Measurements from ENCODE around the gene ABCC3.
"Not testable (repeated sequence)": the region's sequence is repeated elsewhere in the genome, so short reads cannot be mapped to it uniquely, and the experiment has no call there.

The ABCC3 gene

DNA sequence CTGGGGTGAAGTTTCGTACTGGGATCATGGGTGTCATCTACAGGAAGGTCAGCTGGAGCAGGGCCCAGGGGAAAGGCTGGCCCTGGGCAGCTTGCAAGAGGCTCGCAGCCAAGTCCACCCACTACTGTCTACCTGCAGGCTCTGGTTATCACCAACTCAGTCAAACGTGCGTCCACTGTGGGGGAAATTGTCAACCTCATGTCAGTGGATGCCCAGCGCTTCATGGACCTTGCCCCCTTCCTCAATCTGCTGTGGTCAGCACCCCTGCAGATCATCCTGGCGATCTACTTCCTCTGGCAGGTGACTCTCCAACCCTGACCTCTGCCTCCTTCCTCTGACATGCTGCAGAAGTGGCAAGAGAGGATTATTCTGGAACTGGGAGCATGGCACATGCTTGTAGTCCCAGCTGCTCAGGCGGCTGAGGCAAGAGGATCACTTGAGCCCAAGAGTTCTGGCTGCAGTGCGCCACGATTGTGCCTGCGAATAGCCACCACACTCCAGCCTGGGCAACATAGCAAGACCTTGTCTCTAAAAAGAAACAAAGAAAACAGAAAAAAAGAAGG is 29.2 kb downstream of the ABCC3 start:
- DNase-seq (ENCODE audit: low read depth in 3 of 3, low spot score in 1 of 3), result no peak

DNA sequence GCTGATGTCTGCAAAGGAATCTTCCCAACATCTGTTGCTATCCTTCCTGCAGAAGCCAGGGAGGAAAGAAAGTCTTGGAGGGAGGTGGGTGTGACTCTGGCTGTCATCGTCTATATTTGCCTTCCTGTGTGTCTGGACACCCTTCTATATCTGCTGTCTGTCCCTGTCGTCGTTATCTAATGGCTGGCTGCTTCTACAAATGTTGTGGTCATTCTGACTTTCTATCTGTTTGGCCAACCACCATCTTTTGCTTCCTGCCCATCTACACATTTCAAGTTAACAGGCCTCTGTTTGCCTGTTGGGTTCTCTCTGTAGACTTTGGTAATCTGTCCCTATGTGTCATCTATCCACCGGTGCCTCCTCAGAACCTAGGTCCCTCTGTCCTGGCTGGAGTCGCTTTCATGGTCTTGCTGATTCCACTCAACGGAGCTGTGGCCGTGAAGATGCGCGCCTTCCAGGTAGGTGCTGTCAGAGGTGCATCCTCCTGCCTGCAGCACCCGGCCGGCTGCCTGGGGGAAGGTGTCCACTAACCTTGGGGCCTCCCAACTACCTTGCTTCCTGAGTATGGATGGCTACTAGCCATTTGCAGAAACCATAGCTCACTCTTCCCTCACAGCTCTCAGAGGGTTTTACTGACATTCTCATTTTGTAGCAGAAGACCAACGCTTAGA is 30.2 kb downstream of the ABCC3 start:
- no peak for DNase-seq (ENCODE audit: low read depth in 3 of 3, low spot score in 1 of 3)

DNA sequence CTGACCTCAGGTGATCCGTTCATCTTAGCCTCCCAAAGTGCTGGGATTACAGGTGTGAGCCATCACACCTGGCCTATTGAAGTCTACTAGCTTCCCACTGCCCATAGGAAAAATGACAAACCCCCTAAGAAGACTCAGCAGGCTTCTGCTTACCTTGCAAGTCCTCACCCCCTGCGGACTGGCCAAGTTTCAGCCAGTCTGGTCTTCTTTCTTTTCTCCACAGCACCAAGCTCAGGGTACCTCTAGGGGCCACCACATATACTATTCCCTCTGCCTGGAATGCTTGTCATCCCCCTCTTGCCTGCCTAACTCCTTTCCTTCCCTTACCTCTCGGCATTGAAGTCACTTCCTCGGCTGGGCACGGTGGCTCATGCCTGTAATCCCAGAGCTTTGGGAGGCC is 31.2 kb downstream of the ABCC3 start:
- no peak for DNase-seq (ENCODE audit: low read depth in 3 of 3, low spot score in 1 of 3)

DNA sequence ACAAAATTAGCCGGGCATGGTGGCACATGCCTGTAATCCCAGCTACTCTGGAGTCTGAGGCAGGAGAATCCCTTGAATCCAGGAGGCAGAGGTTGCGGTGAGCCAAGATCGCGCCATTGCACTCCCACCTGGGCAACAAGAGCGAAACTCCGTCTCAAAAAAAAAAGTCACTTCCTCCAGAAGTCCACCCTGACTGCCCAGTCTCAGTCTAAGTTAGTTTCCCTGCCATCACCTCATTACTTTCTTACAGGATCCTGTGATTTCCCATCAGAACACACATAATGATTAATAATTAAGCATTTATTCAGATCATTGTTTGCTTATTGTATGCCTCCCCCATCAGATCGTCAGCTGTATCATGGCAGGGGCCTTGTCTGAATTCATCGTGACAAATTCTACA is 31.6 kb downstream of the ABCC3 start:
- DNase-seq (ENCODE audit: low read depth in 3 of 3, low spot score in 1 of 3), result no peak

DNA sequence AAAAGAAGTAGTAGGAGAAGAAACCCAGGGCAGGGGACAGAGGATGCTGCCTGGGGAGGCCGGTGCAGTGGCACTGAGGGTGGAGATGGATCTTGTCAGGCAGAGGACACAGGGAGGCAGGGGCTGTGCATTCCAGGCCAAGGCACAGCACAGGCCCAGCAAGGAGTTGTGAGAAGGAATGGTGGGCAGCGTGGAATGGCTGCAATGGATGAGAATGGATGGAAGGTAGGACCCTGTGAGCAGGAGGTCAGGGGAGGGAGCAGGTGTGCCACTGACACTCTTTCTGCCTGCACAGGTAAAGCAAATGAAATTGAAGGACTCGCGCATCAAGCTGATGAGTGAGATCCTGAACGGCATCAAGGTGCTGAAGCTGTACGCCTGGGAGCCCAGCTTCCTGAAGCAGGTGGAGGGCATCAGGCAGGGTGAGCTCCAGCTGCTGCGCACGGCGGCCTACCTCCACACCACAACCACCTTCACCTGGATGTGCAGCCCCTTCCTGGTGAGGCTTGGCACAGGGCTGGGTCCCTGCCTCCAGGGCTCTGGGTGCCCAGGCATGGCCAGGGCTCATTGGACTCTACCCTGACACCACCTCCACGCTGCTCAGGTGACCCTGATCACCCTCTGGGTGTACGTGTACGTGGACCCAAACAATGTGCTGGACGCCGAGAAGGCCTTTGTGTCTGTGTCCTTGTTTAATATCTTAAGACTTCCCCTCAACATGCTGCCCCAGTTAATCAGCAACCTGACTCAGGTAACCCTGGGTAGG is 32.8 kb downstream of the ABCC3 start:
- DNase-seq (ENCODE audit: low read depth in 3 of 3, low spot score in 1 of 3), result no peak

DNA sequence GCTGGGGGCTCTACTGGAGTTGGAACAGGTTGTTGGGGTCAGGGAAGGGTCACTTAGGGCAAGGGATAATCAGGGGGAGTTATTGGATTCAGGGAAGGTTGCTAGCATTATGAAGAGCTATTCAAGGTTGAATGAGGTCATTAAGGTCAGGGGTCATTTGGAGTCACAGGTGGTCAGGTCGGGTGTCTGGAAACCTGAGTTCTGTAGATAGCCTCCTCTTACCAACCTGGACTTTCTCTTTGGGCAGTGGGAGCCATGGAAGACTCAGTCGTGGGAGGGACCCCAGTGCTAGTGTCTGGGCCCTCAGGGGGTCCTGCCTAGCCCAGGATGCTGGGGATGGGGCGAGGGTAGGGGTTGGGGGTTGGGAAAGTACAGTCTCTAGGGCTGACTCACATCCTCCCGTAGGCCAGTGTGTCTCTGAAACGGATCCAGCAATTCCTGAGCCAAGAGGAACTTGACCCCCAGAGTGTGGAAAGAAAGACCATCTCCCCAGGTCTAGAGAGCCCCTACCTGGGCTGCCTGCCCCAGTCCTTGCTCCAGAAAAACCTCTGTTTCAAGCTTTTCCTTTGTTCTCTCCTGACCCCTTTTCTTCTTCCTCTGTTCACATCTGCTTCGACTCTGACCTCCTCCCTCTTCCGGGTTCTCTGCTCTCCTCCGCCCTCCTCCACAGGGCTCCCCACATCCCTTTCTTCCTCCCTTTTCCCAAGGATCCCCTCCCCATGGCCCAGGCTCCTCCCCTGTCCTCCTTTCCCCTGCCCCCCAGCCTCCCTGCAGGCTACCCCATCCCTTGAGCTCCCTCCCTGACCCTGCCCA is 33.5 kb downstream of the ABCC3 start:
- DNase-seq (ENCODE audit: low read depth in 3 of 3, low spot score in 1 of 3), result no peak

DNA sequence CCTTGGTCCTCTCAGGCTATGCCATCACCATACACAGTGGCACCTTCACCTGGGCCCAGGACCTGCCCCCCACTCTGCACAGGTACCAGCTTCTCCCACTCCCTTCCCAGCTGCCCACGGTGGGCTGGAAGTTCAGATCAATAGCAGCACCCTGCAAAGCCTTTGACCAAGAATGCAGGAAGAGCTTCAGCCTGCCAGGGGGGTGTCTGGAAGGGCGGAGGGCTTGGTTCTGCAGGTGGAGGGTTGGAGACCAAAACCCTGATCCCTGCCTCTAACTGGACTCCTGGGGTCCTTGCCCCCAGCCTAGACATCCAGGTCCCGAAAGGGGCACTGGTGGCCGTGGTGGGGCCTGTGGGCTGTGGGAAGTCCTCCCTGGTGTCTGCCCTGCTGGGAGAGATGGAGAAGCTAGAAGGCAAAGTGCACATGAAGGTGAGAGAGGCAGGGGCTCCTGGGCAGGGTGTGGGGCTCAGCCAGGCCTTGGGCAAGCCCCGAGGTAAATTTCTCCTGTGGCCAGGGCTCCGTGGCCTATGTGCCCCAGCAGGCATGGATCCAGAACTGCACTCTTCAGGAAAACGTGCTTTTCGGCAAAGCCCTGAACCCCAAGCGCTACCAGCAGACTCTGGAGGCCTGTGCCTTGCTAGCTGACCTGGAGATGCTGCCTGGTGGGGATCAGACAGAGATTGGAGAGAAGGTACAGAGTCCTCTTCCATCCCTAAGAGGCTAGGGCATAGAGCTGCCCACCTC is 34.3 kb downstream of the ABCC3 start:
- no peak for DNase-seq (ENCODE audit: low read depth in 3 of 3, low spot score in 1 of 3)

DNA sequence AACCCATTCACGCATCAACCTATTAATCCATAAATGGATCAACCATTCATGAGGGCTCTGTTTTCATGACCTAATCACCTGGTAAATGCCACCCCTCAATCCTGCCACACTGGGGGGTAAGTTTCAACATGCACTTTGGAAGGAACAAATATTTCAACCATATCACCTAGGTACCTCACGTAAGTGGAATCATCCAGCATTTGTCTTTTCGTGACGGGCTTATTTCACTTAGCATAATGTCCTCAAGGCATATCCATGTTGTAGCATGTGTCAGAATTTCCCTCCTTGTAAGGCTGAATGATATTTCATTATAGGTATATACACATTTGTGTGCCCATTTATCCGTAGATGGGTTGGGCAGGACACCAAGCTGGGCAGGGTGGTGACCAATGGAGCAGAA is 37.4 kb downstream of the ABCC3 start:
- no peak for DNase-seq (ENCODE audit: low read depth in 3 of 3, low spot score in 1 of 3)

DNA sequence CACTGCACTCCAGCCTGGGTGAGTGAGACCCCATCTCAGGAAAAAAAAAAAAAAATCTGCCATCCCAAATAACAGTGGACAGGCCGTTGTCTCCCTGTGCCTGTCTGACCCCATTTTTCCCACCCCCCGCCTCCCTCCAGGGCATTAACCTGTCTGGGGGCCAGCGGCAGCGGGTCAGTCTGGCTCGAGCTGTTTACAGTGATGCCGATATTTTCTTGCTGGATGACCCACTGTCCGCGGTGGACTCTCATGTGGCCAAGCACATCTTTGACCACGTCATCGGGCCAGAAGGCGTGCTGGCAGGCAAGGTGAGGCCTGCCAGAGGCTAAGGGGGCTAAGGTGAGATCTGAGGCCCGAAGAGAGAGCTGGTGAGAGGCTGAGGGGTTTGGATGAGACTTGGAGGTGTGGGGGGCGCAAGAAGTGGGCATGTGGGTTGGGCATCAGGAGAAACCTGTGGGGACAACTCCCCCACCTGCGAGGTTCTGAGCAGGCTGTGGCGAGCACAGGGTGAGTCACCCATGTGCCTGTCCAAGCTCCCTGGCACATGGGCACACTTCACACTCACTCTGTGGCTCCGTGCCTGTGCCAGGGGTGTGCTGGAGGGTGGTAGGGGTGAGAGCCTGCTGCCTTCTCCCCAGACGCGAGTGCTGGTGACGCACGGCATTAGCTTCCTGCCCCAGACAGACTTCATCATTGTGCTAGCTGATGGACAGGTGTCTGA is 38.3 kb downstream of the ABCC3 start:
- DNase-seq (ENCODE audit: low read depth in 3 of 3, low spot score in 1 of 3), result no peak

DNA sequence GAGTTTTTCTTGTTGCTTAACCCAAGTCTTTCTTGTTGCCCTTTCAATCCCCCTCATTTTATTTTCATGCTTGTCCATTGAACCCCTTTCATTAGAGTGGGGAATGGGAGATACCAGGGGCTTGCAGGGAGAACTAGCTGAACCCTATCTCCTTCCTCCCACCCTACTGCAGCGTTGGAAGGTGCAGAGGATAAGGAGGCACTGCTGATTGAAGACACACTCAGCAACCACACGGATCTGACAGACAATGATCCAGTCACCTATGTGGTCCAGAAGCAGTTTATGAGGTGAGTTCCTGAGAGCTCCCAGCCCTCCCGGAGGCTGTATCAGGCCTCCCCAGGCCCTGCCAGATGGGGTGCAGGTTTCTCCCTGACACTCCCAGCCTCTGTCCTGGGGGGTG is 40.5 kb downstream of the ABCC3 start:
- no peak for DNase-seq (ENCODE audit: low read depth in 3 of 3, low spot score in 1 of 3)

DNA sequence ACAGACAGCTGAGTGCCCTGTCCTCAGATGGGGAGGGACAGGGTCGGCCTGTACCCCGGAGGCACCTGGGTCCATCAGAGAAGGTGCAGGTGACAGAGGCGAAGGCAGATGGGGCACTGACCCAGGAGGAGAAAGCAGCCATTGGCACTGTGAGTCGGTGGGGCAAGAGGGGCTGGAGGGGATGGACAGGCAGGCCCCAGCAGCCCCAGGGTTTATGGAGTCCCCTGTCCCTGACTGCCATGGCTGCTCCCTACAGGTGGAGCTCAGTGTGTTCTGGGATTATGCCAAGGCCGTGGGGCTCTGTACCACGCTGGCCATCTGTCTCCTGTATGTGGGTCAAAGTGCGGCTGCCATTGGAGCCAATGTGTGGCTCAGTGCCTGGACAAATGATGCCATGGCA is 40.9 kb downstream of the ABCC3 start:
- no peak for DNase-seq (ENCODE audit: low read depth in 3 of 3, low spot score in 1 of 3)

DNA sequence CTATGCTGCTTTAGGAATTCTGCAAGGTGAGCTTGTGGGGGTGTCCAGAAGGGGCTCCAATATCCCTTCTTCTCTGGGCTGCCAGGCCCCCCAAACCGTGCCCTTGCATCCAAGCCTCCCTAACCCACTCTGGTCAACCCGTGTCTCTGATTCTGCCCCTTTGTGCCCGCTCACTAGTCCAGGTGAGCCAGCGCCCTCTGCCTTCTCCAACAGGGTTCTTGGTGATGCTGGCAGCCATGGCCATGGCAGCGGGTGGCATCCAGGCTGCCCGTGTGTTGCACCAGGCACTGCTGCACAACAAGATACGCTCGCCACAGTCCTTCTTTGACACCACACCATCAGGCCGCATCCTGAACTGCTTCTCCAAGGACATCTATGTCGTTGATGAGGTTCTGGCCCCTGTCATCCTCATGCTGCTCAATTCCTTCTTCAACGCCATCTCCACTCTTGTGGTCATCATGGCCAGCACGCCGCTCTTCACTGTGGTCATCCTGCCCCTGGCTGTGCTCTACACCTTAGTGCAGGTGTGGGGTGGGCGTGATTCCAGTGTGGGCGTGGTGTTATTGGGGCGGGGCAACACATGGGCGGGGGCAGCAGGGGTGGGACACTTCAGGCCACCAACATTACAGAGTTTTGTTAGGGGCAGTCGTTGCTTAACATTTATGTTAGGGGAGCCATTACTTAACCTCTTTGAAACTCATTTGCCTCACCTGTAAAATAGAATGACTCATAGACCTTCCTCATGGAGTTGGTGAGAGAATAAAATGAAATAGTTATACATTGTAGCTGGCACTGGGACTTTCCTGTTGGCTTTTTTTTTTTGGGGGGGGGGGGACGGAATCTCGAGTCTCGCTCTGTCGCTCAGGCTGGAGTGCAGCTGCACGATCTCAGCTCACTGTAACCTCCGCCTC is 41.6 kb downstream of the ABCC3 start:
- DNase-seq (ENCODE audit: low read depth in 3 of 3, low spot score in 1 of 3), result no peak

DNA sequence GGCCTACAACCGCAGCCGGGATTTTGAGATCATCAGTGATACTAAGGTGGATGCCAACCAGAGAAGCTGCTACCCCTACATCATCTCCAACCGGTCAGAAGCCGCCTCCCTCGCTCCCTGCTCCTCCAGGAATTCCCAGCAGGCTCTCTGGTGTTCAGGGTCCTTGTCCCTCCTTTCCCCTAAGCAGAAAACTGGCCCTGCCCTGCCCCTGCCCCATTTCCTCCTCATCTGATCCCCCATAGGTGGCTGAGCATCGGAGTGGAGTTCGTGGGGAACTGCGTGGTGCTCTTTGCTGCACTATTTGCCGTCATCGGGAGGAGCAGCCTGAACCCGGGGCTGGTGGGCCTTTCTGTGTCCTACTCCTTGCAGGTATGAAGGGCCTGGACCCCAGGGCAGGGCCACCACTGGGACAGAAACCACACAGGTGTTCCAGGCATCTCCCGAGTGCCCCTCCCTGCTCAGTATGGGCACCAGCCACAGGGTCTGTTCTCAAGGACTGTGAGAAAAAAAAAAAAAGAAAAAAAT is 43.2 kb downstream of the ABCC3 start:
- no peak for DNase-seq (ENCODE audit: low read depth in 3 of 3, low spot score in 1 of 3)

DNA sequence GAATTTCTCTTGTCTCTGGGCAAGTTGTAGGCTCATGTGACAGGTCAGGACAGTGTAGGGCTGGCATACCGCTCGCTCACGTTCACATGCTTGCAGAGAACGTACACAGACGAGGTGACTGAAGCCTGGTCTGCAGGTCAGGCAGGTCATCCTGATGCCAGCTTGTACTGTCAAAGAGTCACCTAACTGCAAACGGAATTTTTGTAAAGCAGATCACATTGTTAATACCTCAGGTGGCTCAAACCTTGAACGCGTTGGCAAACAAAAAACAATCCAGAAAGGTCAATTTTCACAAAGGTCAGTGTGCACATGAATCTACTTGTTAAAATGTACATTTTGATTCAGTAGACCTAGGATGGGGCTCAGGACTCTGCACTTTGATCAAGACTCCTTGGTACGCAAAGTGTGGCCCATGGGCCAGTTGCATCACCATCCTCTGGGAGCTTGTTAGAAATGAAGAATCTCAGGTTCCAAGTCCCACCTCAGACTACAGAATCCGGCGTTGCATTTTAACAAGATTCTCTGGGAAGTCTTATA is 44.4 kb downstream of the ABCC3 start:
- no peak for DNase-seq (ENCODE audit: low read depth in 3 of 3, low spot score in 1 of 3)

DNA sequence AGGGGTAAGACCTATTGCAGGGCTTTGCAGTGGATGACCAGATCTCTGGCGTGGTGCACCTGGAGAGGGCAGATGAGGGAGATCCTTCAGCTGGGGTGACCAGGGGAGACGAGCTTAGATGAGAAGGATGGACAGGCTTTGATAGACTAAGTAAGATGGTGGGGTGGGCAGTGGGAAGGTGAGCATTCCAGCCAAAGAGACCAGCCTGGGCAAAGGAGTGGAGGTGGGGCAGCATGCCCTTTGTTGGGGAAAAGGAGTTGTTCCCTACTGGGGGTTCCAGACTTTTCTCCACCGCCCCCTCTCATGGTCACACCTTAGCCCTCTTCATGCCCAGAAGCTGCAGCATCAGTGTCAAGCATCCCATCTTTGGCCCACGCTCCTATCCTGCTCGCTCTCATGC is 45.4 kb downstream of the ABCC3 start:
- DNase-seq (ENCODE audit: low read depth in 3 of 3, low spot score in 1 of 3), result no peak

DNA sequence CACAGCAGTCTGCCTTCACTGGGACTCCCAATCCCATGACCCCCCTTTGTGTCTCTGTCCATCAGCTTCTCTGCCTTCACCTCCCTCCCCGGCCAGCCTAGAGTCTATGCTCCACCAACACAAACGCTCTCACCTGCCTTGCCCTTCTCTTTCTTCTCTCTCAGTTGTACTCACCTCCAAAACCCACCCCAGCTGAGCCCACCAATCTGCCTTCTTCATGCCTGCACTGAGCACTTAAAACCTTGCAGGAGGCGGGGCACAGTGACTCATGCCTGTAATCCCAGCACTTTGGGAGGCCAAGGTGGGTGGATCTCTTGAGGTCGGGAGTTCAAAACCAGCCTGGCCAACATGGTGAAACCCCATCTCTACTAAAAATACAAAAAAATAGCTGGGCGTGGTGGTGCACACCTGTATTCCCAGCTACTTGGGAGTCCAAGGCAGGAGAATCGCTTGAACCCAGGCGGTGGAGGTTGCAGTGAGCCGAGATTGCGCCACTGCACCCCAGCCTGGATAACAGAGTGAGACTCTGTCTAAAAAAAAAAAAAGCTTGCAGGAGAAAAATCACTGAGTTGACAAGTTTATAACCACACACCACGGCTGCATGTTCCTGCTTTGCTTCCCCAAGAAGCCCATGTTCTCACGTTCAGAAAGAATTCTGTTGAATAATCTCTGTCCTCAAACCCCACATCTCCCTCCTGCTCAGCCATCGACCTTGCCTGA is 46.0 kb downstream of the ABCC3 start:
- not testable (repeated sequence) for DNase-seq (ENCODE audit: low read depth in 3 of 3, low spot score in 1 of 3)

DNA sequence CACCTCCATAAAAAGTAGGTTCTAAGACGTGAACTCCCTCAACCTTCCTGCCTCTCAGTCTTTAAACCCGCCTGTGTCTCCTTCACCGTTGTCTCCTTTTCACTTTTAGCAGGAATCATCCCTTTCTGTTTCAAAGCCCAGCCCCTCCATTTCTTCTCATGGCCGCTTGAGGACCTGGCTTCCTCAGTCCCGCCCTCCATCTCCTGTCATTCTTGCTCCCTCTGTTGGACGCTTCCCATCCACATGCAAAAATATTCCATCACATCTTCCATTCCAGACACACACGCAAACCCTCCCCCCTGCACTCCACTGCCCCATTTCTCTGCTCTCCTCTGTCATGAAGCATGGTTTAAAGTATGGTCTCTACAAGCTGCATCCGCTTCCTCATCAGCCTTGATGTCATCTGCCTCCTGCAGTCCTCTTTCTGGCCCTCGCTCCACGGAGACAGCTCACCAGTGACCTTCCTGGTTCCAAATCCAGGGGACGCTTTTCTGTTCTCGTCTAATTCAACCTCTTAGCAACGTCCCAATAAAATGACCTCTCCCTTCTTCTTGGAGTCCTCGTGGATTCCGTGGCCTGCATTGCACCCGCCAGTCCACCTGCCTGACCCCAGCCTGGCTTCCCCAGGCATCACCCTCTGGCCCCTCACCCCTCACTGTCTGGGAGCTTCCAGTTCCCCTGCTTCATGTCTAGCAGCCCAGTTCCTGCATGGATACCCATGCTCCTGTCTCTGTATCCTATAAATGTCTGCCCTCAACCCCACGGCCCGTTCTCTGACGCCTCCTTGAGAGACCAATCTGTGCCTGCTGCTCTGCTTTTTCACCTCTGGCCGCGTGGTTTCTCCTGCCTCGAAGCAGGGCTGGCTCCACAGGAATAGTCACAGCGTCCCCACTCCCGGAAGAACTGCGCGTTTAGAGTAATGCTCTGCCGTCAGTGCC is 46.9 kb downstream of the ABCC3 start:
- DNase-seq (ENCODE audit: low read depth in 3 of 3, low spot score in 1 of 3), result no peak

Data from stimulated activated CD4-positive, alpha-beta T cell treated with anti-CD3 and anti-CD28 coated beads, TNF-alpha, amount 100 ng/mL, for 1 hour (primary cell).